Kasumi-1 (cell line): ENCODE data around the gene RPRD1B.
"Not testable (repeated sequence)": the region's sequence is repeated elsewhere in the genome, so short reads cannot be mapped to it uniquely, and the experiment has no call there.

Experiments
- DNase-seq, 2 experiments: peaks; one replicate each; lab custom pipeline; 2025; lab: John Stamatoyannopoulos, UW

Gene RPRD1B

DNA sequence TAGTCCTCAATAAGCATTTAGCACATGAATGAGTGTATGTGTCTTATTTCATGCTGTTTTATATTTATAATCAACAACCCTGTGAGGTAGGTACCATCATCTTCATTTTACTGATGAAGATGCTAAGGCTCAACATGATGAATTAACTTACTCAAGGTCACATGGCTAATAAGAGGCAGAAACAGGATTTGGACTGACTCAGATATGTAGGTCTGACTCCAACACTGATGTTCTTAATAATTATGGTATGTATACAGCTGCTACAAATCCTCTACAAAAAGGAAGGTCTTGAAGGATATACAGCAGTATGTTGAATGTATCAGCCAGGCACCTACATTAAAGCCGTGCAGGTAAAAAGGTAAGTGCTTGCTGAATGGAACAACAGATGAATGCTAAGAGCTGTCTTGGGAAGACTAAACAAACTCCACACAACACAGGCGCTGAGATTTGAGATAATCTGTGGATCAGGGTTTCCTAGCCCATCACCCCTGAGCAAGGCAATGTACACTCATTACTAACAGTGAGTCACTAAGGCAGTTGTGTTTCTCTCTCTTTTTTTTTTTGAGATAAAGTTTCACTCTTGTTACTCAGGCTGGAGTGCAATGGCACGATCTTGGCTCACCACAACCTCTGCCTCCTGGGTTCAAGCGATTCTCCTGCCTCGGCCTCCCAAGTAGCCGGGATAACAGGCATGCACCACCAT, 32.2 kb upstream of the RPRD1B start:
- DNase-seq, result no peak

DNA sequence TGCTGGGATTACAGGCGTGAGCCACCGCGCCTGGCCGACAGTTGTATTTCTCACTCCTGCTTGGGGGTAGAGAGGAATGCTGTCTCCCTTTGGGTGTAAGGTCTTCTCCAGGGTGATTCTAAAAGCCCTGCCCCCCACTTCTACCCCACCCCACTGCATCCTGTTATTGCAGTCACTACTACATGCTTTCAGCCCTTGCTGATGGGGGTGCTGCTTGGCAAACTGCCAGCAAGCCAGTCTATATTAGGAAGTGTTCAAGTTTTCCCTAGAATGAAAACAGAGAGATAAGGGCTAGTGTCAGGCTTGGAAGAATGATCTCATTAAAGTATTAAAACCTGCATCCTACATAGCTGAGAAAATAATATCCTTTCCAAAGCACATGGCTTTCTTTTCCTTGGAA, 31.6 kb upstream of the RPRD1B start:
- DNase-seq, result no peak

DNA sequence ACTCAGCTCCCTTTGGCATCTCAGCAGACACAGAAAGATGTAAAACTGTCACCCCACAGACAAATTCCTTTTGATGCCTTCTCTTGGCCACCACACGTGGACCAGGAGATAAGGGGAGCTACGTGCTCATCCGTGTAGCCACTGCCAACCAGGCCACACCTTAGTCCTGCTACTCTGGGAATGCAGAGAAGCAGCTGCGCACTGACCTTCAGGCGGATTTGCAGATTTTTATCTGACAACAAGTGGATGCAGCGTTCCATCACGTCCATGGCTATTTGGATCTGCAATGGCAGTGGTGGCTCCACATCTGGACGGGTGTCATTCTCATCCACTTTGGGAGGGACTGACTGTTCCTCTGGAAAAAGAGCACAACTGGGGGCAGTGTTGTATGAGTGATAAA, 31.1 kb upstream of the RPRD1B start:
- DNase-seq, result no peak

DNA sequence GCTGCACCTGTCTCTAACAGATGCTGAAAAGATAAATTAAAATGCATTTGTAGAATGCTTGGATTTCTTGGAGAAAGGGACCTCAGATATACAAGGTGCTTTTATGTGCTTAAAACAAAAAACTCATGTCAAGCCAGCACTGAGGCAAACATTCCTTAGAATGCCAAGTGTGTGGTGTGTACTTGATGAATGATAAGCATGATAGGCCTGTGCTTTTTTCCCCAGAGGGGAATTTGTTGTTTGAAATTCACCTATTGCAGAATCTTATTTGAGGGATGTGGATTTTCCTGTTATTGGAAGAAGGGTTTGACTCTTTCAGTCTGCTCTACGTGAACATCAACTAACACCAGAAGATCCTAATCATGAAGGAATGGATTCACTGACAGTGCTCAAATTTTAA, 29.1 kb upstream of the RPRD1B start:
- DNase-seq, result no peak

DNA sequence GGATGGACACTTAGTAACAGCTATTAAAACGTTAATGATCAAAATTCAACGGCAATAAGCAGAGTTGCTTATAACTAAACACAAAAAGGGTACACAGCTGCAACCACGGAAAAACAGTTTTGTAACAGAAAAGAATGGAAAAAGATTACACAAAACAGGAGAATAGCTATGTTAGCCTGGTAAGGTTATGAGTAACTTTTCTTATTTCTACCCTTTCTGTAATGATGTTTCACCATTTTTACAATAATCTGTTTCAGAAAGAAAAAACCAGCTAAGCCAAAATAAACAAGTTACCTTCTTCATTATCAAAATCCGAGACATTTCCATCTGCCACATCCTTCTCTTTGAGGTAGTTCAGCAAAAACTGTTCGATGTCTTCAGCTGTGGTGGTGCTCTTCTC, 27.6 kb upstream of the RPRD1B start:
- DNase-seq, result no peak

DNA sequence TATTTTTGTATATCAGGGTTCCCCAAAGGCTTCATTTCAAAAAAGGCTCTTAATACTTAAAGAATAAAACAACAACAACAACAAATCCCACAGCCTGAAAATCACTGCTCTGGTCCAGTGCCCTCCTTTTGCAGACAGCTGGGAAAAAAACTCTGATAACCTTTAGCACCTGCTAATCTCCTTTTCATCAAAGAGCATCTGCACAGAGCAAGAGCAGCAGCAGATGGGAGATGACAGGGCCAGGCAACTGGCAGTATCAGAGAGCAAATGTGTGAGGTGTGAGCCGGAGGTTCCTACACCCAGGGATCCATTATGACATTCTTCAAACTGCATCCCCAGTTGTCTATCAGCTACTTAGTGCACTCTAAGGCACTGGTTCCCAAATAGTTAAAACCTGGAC, 26.0 kb upstream of the RPRD1B start:
- DNase-seq, result no peak

DNA sequence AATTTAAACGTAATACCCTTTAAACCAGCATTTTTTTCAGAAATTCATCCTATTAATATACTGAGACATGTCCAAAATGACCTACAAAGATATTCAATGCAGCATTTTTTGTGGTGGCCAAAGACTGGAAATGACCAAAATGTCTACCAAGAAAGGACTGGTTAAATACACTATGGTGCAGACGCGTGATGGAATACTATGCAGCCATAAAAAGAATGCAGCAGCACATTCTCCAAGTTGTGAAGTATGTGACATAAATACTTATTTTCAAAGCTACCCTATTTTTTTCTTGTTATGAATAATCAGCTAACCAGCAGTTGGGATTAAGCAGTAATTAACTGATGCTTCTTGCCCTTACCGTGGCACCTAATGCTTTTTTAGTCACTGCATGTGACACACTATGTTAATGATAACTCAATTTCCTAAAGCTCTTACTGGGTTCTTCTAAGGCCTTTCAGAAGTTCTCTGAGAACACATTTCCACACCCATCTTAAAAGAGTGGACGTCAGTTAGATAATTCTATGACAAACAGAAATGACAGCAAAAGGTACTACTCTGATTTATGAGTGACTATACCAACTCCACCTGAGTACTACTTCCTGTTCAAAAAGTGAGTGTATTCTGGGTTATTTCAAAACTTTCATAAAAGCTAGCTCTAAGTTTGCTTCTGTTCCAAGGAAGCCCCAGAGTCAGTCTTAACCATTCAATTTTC, 25.2 kb upstream of the RPRD1B start:
- no peak for DNase-seq

DNA sequence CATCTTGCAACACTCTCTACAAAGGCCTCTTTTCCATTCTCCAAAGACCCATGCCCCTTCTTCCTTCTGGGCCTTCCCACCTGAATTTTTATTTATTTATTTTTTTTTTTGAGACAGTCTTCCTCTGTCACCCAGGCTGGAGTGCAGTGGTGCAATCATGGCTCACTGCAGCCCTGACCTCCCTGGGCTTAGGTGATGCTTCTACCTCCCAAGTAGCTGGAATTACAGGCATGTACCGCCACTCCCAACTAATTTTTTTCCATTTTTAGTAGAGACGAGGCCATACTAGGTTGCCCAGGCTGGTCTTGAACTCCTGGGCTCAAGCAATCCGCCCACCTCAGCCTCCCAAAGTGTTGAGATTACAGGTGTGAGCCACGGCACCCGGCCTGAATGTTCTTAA, 24.1 kb upstream of the RPRD1B start:
- not testable (repeated sequence) for DNase-seq

DNA sequence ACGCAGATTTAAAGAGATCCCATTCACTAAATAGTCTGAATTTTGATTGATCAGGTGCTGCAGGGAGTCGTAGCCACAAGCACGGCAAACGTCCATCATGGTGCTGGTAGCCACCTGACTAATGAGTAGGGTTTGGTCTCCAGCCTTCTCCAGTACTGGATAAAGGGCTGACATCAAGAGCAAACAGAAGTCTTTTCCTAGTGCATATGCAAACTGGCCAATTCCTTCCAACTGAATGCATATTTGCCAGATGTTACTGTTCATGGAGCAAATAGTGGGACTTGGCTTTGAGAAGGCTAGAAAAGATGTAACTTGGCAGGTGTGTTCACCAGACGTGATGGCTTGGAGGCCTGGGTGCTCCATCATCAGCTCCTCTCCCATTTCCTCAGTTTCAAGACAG, 21.9 kb upstream of the RPRD1B start:
- no peak for DNase-seq

DNA sequence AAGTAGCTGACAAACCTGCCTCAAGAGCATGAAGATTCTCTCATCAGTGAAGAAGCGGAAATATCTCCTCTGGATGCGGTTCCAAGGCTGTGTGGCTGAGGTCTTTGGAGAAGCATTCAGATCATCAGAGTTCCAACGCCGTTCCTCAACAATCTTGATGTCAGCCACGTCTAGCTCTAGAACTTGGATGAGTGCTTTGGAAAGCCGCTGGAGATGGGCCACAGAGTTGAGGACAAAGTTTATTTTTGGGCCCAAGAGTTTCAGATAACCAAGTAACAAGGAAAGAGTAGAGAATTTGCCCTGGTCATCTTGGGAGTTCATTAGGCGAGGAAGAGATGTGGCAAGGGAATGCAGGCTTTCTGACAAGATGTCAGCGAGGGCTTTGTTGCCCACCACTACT, 21.2 kb upstream of the RPRD1B start:
- no peak for DNase-seq

DNA sequence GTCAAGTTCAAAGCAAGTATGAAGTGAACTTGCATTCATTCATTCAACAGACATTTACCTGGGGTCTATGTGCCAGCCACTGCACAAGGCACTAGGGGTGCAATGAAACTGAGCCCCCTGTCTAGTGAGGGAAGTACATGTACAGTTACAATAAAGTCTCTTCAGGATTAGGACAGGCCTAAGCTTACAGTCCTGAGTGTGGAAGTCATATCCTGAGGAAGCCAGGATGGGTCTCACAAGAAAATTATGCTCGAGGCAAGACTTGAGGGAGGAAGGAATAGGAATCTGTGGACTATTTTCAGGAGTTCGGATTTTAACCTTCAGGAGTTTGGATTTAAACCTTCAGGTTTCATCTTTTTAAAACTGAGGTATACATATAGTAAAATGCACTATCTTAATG, 19.7 kb upstream of the RPRD1B start:
- no peak for DNase-seq

DNA sequence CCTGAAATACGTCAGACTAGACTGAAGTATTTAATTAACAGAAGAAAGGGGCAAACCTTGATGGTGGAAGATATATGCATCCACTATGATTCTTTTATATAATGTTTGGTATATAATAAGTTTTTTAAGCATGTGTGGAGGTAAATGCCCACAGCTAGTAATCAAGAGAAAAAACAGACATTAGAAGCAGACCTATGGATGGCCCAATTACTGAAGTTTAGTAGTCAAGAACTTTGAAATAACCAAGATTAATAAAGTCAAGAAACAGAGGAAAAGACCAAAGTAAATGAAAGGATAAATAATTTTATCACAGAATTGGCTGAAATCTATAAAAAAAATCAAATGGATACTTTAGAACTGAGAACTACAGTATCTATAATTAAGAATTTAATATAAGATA, 15.6 kb upstream of the RPRD1B start:
- DNase-seq, result no peak

DNA sequence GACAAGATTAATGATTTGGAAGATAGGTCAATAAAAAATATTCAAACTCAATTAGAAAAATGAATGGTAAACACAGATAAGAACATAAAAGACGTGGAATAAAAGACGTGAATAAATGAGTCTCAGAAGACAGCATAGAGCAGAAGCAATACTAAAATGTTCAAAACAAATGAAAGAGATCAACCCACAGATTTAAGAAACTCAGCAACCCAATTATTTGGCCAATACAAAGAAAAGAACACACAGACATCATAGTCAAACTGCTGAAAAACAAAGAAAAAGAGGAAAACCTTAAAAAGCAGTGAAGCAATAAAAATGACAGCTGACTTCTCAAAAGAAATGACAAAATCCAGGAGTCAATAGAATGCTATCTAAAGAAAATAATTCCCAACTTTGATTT, 15.2 kb upstream of the RPRD1B start:
- no peak for DNase-seq

DNA sequence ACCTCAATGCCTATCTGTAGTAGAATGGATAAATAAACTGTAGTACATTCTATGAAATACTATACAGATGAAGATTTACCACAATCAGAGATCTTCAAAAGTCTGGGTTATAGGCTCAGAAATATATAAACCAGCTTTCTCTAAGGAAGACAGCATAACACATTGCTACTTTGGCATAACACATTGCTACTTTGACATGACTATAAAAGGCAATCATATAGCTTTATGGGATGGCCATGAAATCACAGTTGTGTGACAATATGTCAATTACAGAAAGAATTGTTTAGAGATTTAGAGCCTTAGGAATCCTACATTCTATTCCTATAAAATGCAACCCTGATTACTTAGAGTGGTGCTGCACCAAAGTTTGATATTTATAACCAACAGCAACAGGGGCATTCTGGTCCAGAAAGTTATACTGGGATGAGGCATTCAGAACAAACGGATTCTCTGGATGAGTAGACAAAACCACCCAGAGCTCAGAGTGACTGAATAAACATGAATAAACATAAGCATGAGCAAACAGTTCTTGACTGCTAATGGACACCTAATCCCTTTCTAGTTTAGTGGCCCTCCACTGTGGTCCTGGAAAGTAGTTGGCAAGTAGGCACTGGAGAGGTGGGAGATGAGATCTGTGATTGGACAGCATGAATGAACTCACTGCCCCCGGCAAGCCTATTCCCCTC, 12.3 kb upstream of the RPRD1B start:
- DNase-seq, result no peak

DNA sequence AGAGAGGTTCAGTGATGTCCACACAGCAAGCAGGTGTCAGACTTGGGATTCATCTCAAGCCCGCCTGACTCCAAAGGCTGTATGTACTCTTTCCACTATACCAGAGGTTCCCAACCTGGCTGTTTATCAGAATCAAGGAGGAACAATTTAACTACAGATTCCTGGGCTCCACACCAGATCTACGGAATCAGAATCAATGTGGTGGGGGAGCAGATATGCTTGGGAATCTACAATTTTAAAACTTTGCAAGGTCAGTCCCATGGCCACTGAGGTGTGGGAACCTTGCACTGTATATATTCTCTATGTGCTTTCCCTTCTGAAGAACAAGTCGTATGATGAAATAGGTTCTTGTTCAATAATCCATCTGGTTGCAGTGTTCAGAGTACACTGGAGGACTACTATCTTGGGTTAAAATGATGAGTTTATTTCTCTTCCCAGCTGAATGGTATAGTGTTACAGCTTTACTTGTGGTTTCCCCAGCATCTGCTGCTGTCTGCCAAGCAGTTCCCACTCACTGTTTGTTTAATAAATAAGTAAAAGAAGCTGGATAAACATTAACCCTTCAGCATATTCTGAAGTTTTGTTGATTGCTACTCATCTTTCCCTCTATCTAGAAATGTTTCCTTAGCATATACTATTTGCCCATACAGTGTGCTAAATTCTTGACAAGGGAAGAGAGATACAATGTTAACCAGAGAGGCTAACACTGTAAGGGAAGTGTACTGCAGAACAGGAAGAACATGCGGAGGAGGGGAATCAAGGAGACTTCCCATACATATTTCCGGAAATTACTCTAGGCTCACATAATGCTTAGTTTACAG, 10.2 kb upstream of the RPRD1B start:
- DNase-seq, result peak; percentile 95 to 97

DNA sequence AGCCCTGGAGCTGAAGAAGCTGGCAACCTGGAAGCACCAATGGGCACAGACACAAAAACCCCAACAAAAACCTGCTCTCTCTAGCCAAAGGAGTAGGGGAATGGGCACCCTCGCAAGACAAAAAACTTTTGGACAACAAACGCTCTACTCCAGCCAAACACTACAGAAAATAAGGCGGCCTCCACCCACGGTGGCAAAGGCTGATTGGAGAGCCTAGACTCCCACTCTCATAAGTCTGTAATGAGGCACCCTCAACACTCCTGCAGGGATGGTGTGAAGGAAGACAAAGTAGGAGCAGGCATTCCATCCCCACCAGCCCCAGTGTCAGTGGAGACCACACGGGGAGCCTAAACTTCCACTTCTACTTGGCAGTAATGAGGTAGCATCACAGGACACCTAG, 9.1 kb upstream of the RPRD1B start:
- no peak for DNase-seq

DNA sequence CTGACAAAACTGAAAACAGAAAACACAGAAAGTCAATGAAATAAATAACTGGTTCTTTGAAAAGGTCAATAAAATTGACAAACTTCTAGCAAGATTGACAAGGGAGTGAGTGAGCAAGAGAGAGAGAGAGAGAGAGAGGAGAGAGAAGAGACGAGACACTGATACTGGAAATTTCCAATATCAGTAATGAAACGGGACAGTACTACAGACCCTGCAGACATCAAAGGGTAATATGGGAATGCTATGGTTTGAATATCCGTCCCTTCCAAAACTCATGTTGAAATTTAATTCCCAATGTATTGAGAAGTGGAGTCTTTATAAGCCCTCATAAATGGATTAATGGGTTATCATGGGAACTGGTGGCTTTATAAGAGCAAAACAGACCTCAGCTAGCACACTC, 4.1 kb upstream of the RPRD1B start:
- DNase-seq, result no peak

DNA sequence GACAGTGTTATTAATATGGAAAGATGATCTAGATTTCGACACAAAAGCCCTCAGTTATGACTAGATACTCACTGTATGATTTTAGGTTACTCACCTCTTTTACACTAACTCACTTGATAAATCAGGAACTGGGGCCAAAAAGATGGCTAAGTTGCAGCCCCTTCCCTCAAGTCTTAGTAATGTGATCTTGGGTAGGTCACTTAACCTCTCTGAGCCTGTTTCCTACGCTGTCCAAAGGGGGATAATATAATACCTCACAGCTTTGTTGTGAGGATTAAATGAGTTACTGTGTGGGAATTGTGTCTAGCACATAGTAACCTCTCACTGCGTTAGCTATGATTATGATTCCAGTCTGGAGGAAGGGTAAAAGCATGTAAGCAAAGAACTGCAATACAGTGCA, 1.6 kb upstream of the RPRD1B start:
- DNase-seq, result no peak

DNA sequence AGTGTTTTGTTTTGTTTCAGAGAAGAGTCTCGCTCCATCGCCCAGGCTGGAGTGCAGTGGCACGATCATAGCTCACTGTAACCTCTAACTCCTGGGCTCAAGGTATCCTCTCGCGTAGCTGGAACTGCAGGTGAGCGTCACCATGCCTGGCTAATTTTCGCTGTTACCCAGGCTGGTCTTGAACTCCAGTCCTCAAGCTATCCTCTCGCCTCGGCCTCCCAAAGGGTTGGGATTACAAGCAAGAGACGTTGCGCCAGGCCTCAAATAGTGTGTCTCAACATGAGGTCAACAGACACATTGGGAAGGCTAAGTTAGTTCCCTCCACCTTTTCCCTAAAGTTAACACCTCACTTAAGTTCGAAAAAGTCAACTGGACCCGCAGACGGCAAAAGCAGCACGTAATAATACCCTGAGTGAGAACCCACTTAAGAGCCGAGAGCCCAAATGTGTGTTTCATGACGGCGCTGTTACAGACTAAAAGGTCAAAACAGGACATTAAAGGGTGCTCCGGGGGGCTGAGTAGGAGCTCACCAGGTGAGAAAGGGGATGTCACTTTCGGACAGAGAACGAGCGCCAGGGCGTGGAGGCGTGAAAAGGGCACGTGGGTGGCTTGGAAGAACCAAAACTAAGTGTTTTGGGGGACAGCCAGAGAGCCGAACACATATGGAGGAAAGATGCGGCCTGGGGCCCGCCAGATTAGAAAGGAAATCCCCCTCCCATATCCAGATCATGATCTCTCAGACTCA, 789 bp upstream of the RPRD1B start:
- DNase-seq, result peak in 1 of 2 experiments; percentile 71

DNA sequence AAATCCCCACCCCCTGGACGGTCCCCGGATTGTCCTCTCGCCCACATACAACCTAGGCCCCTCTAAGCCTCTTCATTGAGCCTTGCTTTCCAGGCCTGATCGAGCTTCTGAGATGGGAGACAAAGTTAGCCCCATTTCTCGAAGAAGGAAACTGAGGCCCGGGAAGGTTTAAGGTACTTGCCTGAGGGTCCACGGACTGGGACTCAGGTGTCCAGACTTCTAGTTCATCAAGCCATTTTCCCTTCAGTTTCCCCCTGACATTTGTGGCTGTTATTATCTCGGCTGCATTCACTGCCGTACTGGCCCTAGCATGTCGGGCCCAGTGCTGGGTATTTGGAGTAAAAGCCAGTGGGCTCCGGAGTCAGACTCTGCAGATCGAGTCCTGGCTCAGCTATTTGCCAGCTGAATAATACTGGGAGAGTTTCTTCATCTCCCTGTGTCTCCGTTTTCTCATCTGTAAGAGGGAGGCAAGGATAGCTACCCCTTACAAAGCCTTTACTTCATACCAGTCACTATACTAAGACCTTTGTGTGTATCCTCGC, 633 bp downstream of the RPRD1B start:
- DNase-seq, result no peak

DNA sequence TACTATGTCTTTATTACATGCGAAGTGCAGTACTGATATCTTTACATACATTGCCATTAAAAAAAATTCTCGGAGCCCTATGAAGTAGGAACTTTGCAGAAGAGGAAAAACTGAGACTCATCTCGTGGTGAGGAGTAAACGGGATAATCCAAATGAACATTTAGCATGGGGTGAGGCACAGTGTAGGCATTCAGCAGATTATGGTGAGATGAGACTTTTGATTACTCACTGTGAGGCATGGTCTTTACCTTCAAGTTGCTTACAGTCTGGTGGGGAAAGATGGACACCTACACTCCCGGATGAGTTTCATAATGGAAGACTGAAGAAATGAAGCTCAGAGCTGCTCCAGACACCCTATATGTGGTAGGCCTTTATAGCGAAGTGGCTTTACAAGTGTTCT, 1.4 kb downstream of the RPRD1B start:
- no peak for DNase-seq

DNA sequence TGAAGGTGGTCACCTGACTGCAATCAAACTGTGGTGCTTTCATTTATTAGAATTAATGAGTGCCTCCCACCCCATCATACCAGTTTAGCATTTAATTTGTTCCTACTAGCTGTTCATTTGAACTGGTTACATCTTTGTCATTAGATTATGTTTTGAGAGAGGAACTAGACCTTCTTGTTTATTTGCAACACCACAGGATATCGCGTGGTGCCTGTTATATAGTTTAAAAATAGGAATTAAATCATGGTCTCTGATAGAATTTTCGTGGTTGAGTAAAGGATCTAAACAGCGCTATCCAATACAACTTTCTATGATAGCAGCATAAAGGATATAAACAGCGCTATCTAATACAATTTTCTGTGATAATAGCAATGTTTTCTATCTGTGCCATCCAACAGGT, 2.8 kb downstream of the RPRD1B start:
- no peak for DNase-seq
